ENCODE results near the gene GABRB1.

Gene GABRB1

GRCh38 chr4:47203593-47203992, 172.2 kb downstream of the GABRB1 start:
- in situ Hi-C loops (cut with HindIII; ENCODE audit: low sequenced_read_pairs) = no loop called here

GRCh38 chr4:47207555-47207954, 176.2 kb downstream of the GABRB1 start:
- in situ Hi-C loops (cut with HindIII; ENCODE audit: low sequenced_read_pairs) = no loop called here

- in situ Hi-C loops (cut with HindIII; ENCODE audit: low sequenced_read_pairs) = no loop called here
Measured at GRCh38 chr4:47209833-47210232, 178.5 kb downstream of the GABRB1 start.

GRCh38 chr4:47210828-47211227, 179.5 kb downstream of the GABRB1 start:
- in situ Hi-C loops (cut with HindIII; ENCODE audit: low sequenced_read_pairs) = no loop called here

- in situ Hi-C loops (cut with HindIII; ENCODE audit: low sequenced_read_pairs) = no loop called here
Measured at GRCh38 chr4:47213106-47213505, 181.7 kb downstream of the GABRB1 start.

- in situ Hi-C loops (cut with HindIII; ENCODE audit: low sequenced_read_pairs) = no loop called here
Measured at GRCh38 chr4:47213539-47213938, 182.2 kb downstream of the GABRB1 start.

- in situ Hi-C loops (cut with HindIII; ENCODE audit: low sequenced_read_pairs) = no loop called here
Measured at GRCh38 chr4:47213971-47214370, 182.6 kb downstream of the GABRB1 start.

- in situ Hi-C loops (cut with HindIII; ENCODE audit: low sequenced_read_pairs) = loop anchor here (5.0 kb wide), 1 partner anchor 57 kb away; no protein-coding TSS in a partner anchor
Measured at GRCh38 chr4:47215759-47216158, 184.4 kb downstream of the GABRB1 start.

GRCh38 chr4:47217291-47217690, 185.9 kb downstream of the GABRB1 start:
- in situ Hi-C loops (cut with HindIII; ENCODE audit: low sequenced_read_pairs) = loop anchor here (5.0 kb wide), 1 partner anchor 55 kb away; no protein-coding TSS in a partner anchor

GRCh38 chr4:47217884-47218283, 186.5 kb downstream of the GABRB1 start:
- in situ Hi-C loops (cut with HindIII; ENCODE audit: low sequenced_read_pairs) = loop anchor here (5.0 kb wide), 1 partner anchor 54 kb away; no protein-coding TSS in a partner anchor

- in situ Hi-C loops (cut with HindIII; ENCODE audit: low sequenced_read_pairs) = loop anchor here (5.0 kb wide), 1 partner anchor 54 kb away; no protein-coding TSS in a partner anchor
Measured at GRCh38 chr4:47218631-47219030, 187.3 kb downstream of the GABRB1 start.

- in situ Hi-C loops (cut with HindIII; ENCODE audit: low sequenced_read_pairs) = loop anchor here (5.0 kb wide), 1 partner anchor 53 kb away; no protein-coding TSS in a partner anchor
Measured at GRCh38 chr4:47219586-47219985, 188.2 kb downstream of the GABRB1 start.

GRCh38 chr4:47221721-47222120, 190.4 kb downstream of the GABRB1 start:
- in situ Hi-C loops (cut with HindIII; ENCODE audit: low sequenced_read_pairs) = no loop called here

- in situ Hi-C loops (cut with HindIII; ENCODE audit: low sequenced_read_pairs) = no loop called here
Measured at GRCh38 chr4:47222276-47222675, 190.9 kb downstream of the GABRB1 start.

- in situ Hi-C loops (cut with HindIII; ENCODE audit: low sequenced_read_pairs) = no loop called here
Measured at GRCh38 chr4:47224361-47224760, 193.0 kb downstream of the GABRB1 start.

GRCh38 chr4:47235721-47236120, 204.4 kb downstream of the GABRB1 start:
- in situ Hi-C loops (cut with HindIII; ENCODE audit: low sequenced_read_pairs) = no loop called here

GRCh38 chr4:47238667-47239066, 207.3 kb downstream of the GABRB1 start:
- in situ Hi-C loops (cut with HindIII; ENCODE audit: low sequenced_read_pairs) = no loop called here

GRCh38 chr4:47239649-47240048, 208.3 kb downstream of the GABRB1 start:
- in situ Hi-C loops (cut with HindIII; ENCODE audit: low sequenced_read_pairs) = no loop called here

GRCh38 chr4:47251348-47252135, 220.2 kb downstream of the GABRB1 start:
- in situ Hi-C loops (cut with HindIII; ENCODE audit: low sequenced_read_pairs) = no loop called here

GRCh38 chr4:47263721-47264120, 232.4 kb downstream of the GABRB1 start:
- in situ Hi-C loops (cut with HindIII; ENCODE audit: low sequenced_read_pairs) = no loop called here

GRCh38 chr4:47270201-47270888, 239.0 kb downstream of the GABRB1 start:
- in situ Hi-C loops (cut with HindIII; ENCODE audit: low sequenced_read_pairs) = loop anchor here (5.0 kb wide), 3 partner anchors 53 to 92 kb away; no protein-coding TSS in a partner anchor

- in situ Hi-C loops (cut with HindIII; ENCODE audit: low sequenced_read_pairs) = loop anchor here (5.0 kb wide), 3 partner anchors 54 to 91 kb away; no protein-coding TSS in a partner anchor
Measured at GRCh38 chr4:47271291-47271690, 239.9 kb downstream of the GABRB1 start.
